HEK293T (cell line): ENCODE measurements around the gene ZDHHC4.

ENCODE experiments used
- CTCF ChIA-PET: fragments of 350-600 bp; formaldehyde crosslinking; extraction: SDS; loops from one replicate; lab custom pipeline; 2021; ENCODE audit warnings: antibody characterized with exemption, inconsistent platforms; lab: Yijun Ruan, JAX
- POLR2A ChIA-PET: fragments of 350-600 bp; formaldehyde crosslinking; extraction: SDS; loops from one replicate; lab custom pipeline; 2020; ENCODE audit warnings: antibody characterized with exemption, inconsistent platforms; lab: Yijun Ruan, JAX
- DNase-seq: peaks from one replicate; pipeline ENCODE4 v3.0.0; 2012; ENCODE audit warnings: mixed read lengths; ENCODE audit errors: extremely low spot score
- ARNT ChIP-seq: fragments of 450-650 bp; IDR thresholded peaks from 2 replicates; pipeline ENCODE4 v1.6.1; 2017; ENCODE audit warnings: mild to moderate bottlenecking
- BHLHE40 ChIP-seq: fragments of 450-650 bp; IDR thresholded peaks from 2 replicates; pipeline ENCODE4 v1.6.1; 2016; ENCODE audit warnings: mild to moderate bottlenecking, moderate library complexity, borderline replicate concordance
- CTBP1 ChIP-seq: fragments of 450-650 bp; IDR thresholded peaks from 2 replicates; pipeline ENCODE4 v1.6.1; 2016; ENCODE audit warnings: borderline replicate concordance
- ELF4 ChIP-seq: fragments of 450-650 bp; IDR thresholded peaks from 2 replicates; pipeline ENCODE4 v1.6.1; 2017; ENCODE audit warnings: antibody characterized with exemption
- FOXA1 ChIP-seq: fragments of 450-650 bp; IDR thresholded peaks from 2 replicates; pipeline ENCODE4 v1.6.1; 2016; ENCODE audit warnings: mild to moderate bottlenecking
- FOXK2 ChIP-seq: fragments of 450-650 bp; IDR thresholded peaks from 2 replicates; pipeline ENCODE4 v1.6.1; 2016; ENCODE audit warnings: mild to moderate bottlenecking
- FOXM1 ChIP-seq: fragments of 450-650 bp; IDR thresholded peaks from 2 replicates; pipeline ENCODE4 v1.6.1; 2017; ENCODE audit warnings: mild to moderate bottlenecking, borderline replicate concordance
- HDGF ChIP-seq: fragments of 450-650 bp; IDR thresholded peaks from 2 replicates; pipeline ENCODE4 v1.6.1; 2017; ENCODE audit warnings: antibody characterized with exemption, borderline replicate concordance
- L3MBTL2 ChIP-seq: fragments of 450-650 bp; conservative IDR thresholded peaks from 2 replicates; pipeline ENCODE4 v1.6.1; 2016; ENCODE audit warnings: mild to moderate bottlenecking
- LEF1 ChIP-seq: fragments of 450-650 bp; IDR thresholded peaks from 2 replicates; pipeline ENCODE4 v1.6.1; 2017; ENCODE audit warnings: mild to moderate bottlenecking, borderline replicate concordance
- NFRKB ChIP-seq: fragments of 450-650 bp; IDR thresholded peaks from 2 replicates; pipeline ENCODE4 v1.6.1; 2016; ENCODE audit warnings: mild to moderate bottlenecking, moderate library complexity
- SP1 ChIP-seq: fragments of 450-650 bp; IDR thresholded peaks from 2 replicates; pipeline ENCODE4 v1.6.1; 2017
- SUZ12 ChIP-seq: fragments of 450-650 bp; IDR thresholded peaks from 2 replicates; pipeline ENCODE4 v1.6.1; 2016; ENCODE audit warnings: mild to moderate bottlenecking
- TARDBP ChIP-seq: fragments of 450-650 bp; IDR thresholded peaks from 2 replicates; pipeline ENCODE4 v1.6.1; 2016
- ZNF384 ChIP-seq: fragments of 450-650 bp; IDR thresholded peaks from 2 replicates; pipeline ENCODE4 v1.6.1; 2016
- TF ChIP-seq, protein P1 (sequence below): fragments of 450-650 bp; IDR thresholded peaks from 2 replicates; pipeline ENCODE4 v1.6.1; 2016

Gene ZDHHC4

GRCh38 chr7:6621195-6622133 is 44.2 kb downstream of the ZDHHC4 start:
- no peak for DNase-seq
- ChIA-PET CTCF (interaction anchor here (0.9 kb wide), 2 partner anchors 9 to 11 kb away, joined by 3 read pairs; no protein-coding TSS in a partner anchor), POLR2A (interaction anchor here (3.5 kb wide), 1 partner anchor 15 kb away, joined by 11 read pairs; the partner anchor contains the start of gene ZNF316)
- TF ChIP-seq HDGF (no peak), NFRKB (no peak), ZNF384 (no peak), SUZ12 (no peak), TARDBP (no peak), LEF1 (no peak), FOXK2 (no peak), ARNT (no peak), BHLHE40 (no peak), FOXM1 (no peak), CTBP1 (no peak), FOXA1 (no peak), L3MBTL2 (no peak)

- TF ChIP-seq NFRKB (no peak), CTBP1 (no peak), ARNT (no peak), FOXA1 (no peak), HDGF (no peak), FOXK2 (no peak), TARDBP (no peak), FOXM1 (no peak), ZNF384 (no peak), SUZ12 (no peak), ELF4 (no peak), SP1 (no peak), L3MBTL2 (no peak), LEF1 (no peak)
- TF ChIP-seq, protein P1, sequence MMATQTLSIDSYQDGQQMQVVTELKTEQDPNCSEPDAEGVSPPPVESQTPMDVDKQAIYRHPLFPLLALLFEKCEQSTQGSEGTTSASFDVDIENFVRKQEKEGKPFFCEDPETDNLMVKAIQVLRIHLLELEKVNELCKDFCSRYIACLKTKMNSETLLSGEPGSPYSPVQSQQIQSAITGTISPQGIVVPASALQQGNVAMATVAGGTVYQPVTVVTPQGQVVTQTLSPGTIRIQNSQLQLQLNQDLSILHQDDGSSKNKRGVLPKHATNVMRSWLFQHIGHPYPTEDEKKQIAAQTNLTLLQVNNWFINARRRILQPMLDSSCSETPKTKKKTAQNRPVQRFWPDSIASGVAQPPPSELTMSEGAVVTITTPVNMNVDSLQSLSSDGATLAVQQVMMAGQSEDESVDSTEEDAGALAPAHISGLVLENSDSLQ: no peak
- CTCF ChIA-PET: interaction anchor here (0.9 kb wide), 1 partner anchor 8 kb away, joined by 3 read pairs; no protein-coding TSS in a partner anchor
- no peak for DNase-seq
- POLR2A ChIA-PET: interaction anchor here (3.5 kb wide), 1 partner anchor 14 kb away, joined by 11 read pairs; the partner anchor contains the start of gene ZNF316
These were observed 45.0 kb downstream of the ZDHHC4 start for GRCh38 chr7:6622134-6622710.

DNA sequence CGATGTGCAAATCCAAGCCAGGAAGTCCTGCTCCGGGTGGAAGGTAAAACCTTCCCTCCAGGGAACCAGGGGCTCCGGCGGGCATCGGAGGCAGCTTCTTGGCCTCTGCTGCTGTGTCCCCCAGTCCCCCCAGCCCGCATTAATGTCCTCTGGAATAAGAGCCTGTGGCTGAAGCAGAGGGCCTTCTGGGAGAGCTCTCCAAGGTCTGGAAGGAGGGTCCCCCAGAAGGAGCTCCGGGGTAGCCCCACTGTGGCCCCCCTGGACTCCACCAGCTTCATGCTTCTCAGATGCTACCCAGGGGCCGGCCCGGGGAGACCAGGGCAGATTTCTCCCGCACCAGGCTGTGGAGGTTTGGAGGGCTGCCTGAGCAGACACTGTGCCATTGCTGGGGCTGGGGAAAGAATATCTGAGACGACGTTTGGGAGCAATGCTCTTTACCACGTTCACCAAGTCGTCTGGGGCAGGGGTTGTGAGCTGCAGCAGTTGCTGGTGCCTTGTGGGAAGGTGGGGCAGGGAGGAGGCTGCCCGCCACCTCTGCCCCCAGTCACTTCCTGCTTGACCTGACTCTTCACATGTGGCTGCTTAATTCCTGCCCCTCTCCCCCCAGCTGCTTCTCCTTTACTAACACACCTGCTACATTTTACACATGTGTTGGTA is 46.5 kb downstream of the ZDHHC4 start:
- DNase-seq: no peak
- ChIA-PET POLR2A (interaction anchor here (3.5 kb wide), 1 partner anchor 13 kb away, joined by 11 read pairs; the partner anchor contains the start of gene ZNF316), CTCF (no interaction called here)
- no peak for TF ChIP-seq CTBP1
- TF ChIP-seq ARNT: no peak
- no peak for TF ChIP-seq NFRKB
- no peak for TF ChIP-seq LEF1
- no peak for TF ChIP-seq SP1
- TF ChIP-seq BHLHE40: no peak
- no peak for TF ChIP-seq FOXK2

GRCh38 chr7:6624246-6624611 is 47.0 kb downstream of the ZDHHC4 start:
- TF ChIP-seq ZNF384: no peak
- TF ChIP-seq HDGF: no peak
- no peak for TF ChIP-seq ARNT
- no peak for TF ChIP-seq FOXM1
- no peak for TF ChIP-seq L3MBTL2
- no peak for TF ChIP-seq CTBP1
- ChIA-PET CTCF (no interaction called here), POLR2A (interaction anchor here (3.5 kb wide), 1 partner anchor 12 kb away, joined by 11 read pairs; the partner anchor contains the start of gene ZNF316)
- DNase-seq: no peak

DNA sequence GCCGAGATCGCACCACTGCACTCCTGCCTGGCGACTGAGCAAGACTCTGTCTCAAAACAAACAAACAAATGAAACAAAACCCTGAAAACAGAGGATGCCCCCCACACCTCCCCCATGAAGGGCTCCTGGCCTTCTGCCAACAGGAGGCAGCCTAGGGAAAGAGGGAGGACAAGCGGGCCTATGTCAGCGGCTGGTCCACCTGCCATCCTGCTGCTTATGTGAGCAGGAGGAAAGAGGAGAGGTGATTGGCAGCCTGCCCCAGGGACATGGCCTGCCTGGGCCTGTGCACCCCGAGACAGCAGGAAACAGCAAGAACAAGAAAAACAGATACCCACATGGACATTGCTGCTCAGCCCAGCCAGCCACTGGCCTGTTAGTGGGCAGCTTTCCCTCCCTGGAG is 50.8 kb downstream of the ZDHHC4 start:
- CTCF ChIA-PET: no interaction called here
- POLR2A ChIA-PET: no interaction called here
- no peak for TF ChIP-seq SP1
- TF ChIP-seq, protein P1: peak; percentile 32; the same call in 1 of the 2 replicates
- TF ChIP-seq ZNF384: no peak
- no peak for DNase-seq
